ENCODE measurements around the gene PDHB. TPM values are rescaled to one million over a fixed set of nuclear protein-coding genes. Genes with fewer than 3 reads are reported as not detected.

Gene PDHB
- total RNA-seq, 2 experiments from 2014 or later = 31.1 to 31.5 TPM

GRCh38 chr3:58463942-58464271 lies 30.3 kb upstream of the PDHB start:
- no peak for ATAC-seq (ENCODE audit: poor library complexity)
- Histone ChIP-seq H3K9me3 (ENCODE audit: control insufficient read depth in 1 of 2, insufficient read depth in 1 of 2, low read length in 2 of 2) (peaks cover 0 to 3% of the 10 kb centered on the region in 2 experiments), H3K36me3 (ENCODE audit: insufficient read depth, low read length) (no peaks in the 10 kb centered on the region), H3K27me3 (ENCODE audit: control insufficient read depth in 1 of 2, insufficient read depth in 2 of 2, low read length in 2 of 2) (no peaks in the 10 kb centered on the region), H3K4me1 (ENCODE audit: insufficient read depth, low read length) (peaks cover 7% of the 10 kb centered on the region), H3K4me3 (ENCODE audit: low read length) (peak overlapping the region; percentile 1), H3K27ac (ENCODE audit: low read depth in 1 of 2, low read length in 2 of 2) (no peak overlapping the region)
- Mint-ChIP-seq H3K9me3 (no peaks in the 10 kb centered on the region), H3K27me3 (no peaks in the 10 kb centered on the region), H3K27ac (no peak overlapping the region), H3K4me3 (peak overlapping the region; percentile 5), H3K4me1 (ENCODE audit: low read depth) (peaks cover 8% of the 10 kb centered on the region), H3K36me3 (ENCODE audit: low read depth) (no peaks in the 10 kb centered on the region)
- intact Hi-C loops (cut with DNase I, micrococcal nuclease) = loop anchor here (1.0 to 5.0 kb wide), 3 partner anchors 29 to 168 kb away; partner anchors contain the start of gene KCTD6 (in 1 of the 2)
- no peak for DNase-seq
- peak; percentile 17 for TF ChIP-seq CTCF (IDR thresholded peaks at IDR 0.05)
- CTCF ChIA-PET = interaction anchor here (1.1 to 1.5 kb wide), 6 partner anchors 23 to 166 kb away, joined by 3 to 13 read pairs (median 4); partner anchors contain the start of genes HTD2, KCTD6 and RPP14
- POLR2A ChIA-PET = interaction anchor here (1.1 to 1.3 kb wide), 2 partner anchors 31 to 158 kb away, joined by 3 to 4 read pairs; partner anchors contain the start of genes HTD2 and RPP14

- Histone ChIP-seq H3K36me3 (ENCODE audit: insufficient read depth, low read length) (no peaks in the 10 kb centered on the region), H3K9me3 (ENCODE audit: control insufficient read depth in 1 of 2, insufficient read depth in 1 of 2, low read length in 2 of 2) (peaks cover 0 to 6% of the 10 kb centered on the region in 2 experiments), H3K4me1 (ENCODE audit: insufficient read depth, low read length) (peaks cover 7% of the 10 kb centered on the region), H3K27me3 (ENCODE audit: control insufficient read depth in 1 of 2, insufficient read depth in 2 of 2, low read length in 2 of 2) (no peaks in the 10 kb centered on the region), H3K27ac (ENCODE audit: low read depth in 1 of 2, low read length in 2 of 2) (no peak overlapping the region), H3K4me3 (ENCODE audit: low read length) (peak overlapping the region; percentile 1)
- ChIA-PET CTCF (interaction anchor here (1.1 to 1.5 kb wide), 6 partner anchors 23 to 167 kb away, joined by 3 to 13 read pairs (median 4); partner anchors contain the start of genes HTD2, KCTD6 and RPP14), POLR2A (interaction anchor here (1.1 to 1.3 kb wide), 2 partner anchors 31 to 157 kb away, joined by 3 to 4 read pairs; partner anchors contain the start of genes HTD2 and RPP14)
- peak; percentile 24 to 82 (median 62) for DNase-seq
- H3K9me3 Mint-ChIP-seq = no peaks in the 10 kb centered on the region
- ATAC-seq (ENCODE audit: poor library complexity) = peak; percentile 88
- no peak overlapping the region for H3K27ac Mint-ChIP-seq
- no peaks in the 10 kb centered on the region for H3K27me3 Mint-ChIP-seq
- peak; percentile 88 for TF ChIP-seq CTCF (IDR thresholded peaks at IDR 0.05)
- intact Hi-C loops (cut with DNase I, micrococcal nuclease) = loop anchor here (1.0 to 5.0 kb wide), 3 partner anchors 29 to 169 kb away; partner anchors contain the start of gene KCTD6 (in 1 of the 2)
- H3K4me3 Mint-ChIP-seq = peak overlapping the region; percentile 5
- peaks cover under 1% of the 10 kb centered on the region for H3K36me3 Mint-ChIP-seq (ENCODE audit: low read depth)
- peaks cover 8% of the 10 kb centered on the region for H3K4me1 Mint-ChIP-seq (ENCODE audit: low read depth)
Observed at GRCh38 chr3:58463181-58463941, 29.7 kb upstream of the PDHB start.

GRCh38 chr3:58462829-58463180 lies 29.2 kb upstream of the PDHB start:
- POLR2A ChIA-PET = no interaction called here
- H3K4me3 Mint-ChIP-seq = no peak overlapping the region
- peaks cover 7% of the 10 kb centered on the region for H3K4me1 ChIP-seq (ENCODE audit: insufficient read depth, low read length)
- intact Hi-C loops (cut with DNase I, micrococcal nuclease) = loop anchor here (1.0 to 5.0 kb wide), 3 partner anchors 30 to 169 kb away; partner anchors contain the start of gene KCTD6 (in 1 of the 2)
- H3K27ac Mint-ChIP-seq = no peak overlapping the region
- no peaks in the 10 kb centered on the region for H3K27me3 Mint-ChIP-seq
- no peak overlapping the region for H3K4me3 ChIP-seq (ENCODE audit: low read length)
- peaks cover 5% of the 10 kb centered on the region for H3K36me3 Mint-ChIP-seq (ENCODE audit: low read depth)
- H3K9me3 ChIP-seq (ENCODE audit: control insufficient read depth in 1 of 2, insufficient read depth in 1 of 2, low read length in 2 of 2) = peaks cover 0 to 10% of the 10 kb centered on the region in 2 experiments
- no peak for TF ChIP-seq CTCF (IDR thresholded peaks at IDR 0.05)
- H3K27me3 ChIP-seq (ENCODE audit: control insufficient read depth in 1 of 2, insufficient read depth in 2 of 2, low read length in 2 of 2) = no peaks in the 10 kb centered on the region
- CTCF ChIA-PET = no interaction called here
- no peaks in the 10 kb centered on the region for H3K9me3 Mint-ChIP-seq
- no peak for ATAC-seq (ENCODE audit: poor library complexity)
- no peaks in the 10 kb centered on the region for H3K36me3 ChIP-seq (ENCODE audit: insufficient read depth, low read length)
- peaks cover 8% of the 10 kb centered on the region for H3K4me1 Mint-ChIP-seq (ENCODE audit: low read depth)
- H3K27ac ChIP-seq (ENCODE audit: low read depth in 1 of 2, low read length in 2 of 2) = no peak overlapping the region
- no peak for DNase-seq
